Measurements from ENCODE around the gene CYBC1.

DNA sequence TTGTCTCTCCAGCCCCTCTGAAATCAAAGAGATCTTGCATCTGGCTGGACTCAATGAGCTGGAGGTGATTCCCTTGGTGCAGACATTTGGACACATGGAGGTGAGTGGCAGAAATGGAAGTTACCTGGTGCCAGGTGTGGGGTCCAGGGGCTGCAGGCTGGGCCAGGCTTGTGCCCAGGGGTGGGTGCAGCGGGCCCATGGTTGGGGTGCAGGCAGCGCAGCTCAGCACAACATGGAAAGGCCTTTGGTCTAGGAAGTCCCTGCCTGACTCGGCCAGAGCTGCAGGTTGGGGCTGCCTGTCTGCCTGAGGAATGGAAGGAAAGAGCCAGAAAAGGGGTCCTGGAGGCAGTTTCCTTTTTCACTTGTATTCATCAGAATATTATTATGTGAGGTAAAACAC lies 22.0 kb downstream of the CYBC1 start:
- TF ChIP-seq CTCF (tag by site-specific recombination; IDR thresholded peaks at IDR 0.05): no peak
- TF ChIP-seq ZNF274 (IDR thresholded peaks at IDR 0.05; ENCODE audit: low read length): no peak
- no peak for TF ChIP-seq ZNF274 (tag by site-specific recombination; IDR thresholded peaks at IDR 0.05; ENCODE audit: borderline replicate concordance)
- no peak for TF ChIP-seq ZFP3 (tag by site-specific recombination; IDR thresholded peaks at IDR 0.05; ENCODE audit: low read depth)
- TF ChIP-seq ZNF626 (tag by site-specific recombination; IDR thresholded peaks at IDR 0.05): no peak
- no peak for TF ChIP-seq ZBTB17 (tag by site-specific recombination; IDR thresholded peaks at IDR 0.05)
- TF ChIP-seq ZNF76 (tag by site-specific recombination; IDR thresholded peaks at IDR 0.05; ENCODE audit: borderline replicate concordance, low read depth): no peak
- TF ChIP-seq, protein P1, sequence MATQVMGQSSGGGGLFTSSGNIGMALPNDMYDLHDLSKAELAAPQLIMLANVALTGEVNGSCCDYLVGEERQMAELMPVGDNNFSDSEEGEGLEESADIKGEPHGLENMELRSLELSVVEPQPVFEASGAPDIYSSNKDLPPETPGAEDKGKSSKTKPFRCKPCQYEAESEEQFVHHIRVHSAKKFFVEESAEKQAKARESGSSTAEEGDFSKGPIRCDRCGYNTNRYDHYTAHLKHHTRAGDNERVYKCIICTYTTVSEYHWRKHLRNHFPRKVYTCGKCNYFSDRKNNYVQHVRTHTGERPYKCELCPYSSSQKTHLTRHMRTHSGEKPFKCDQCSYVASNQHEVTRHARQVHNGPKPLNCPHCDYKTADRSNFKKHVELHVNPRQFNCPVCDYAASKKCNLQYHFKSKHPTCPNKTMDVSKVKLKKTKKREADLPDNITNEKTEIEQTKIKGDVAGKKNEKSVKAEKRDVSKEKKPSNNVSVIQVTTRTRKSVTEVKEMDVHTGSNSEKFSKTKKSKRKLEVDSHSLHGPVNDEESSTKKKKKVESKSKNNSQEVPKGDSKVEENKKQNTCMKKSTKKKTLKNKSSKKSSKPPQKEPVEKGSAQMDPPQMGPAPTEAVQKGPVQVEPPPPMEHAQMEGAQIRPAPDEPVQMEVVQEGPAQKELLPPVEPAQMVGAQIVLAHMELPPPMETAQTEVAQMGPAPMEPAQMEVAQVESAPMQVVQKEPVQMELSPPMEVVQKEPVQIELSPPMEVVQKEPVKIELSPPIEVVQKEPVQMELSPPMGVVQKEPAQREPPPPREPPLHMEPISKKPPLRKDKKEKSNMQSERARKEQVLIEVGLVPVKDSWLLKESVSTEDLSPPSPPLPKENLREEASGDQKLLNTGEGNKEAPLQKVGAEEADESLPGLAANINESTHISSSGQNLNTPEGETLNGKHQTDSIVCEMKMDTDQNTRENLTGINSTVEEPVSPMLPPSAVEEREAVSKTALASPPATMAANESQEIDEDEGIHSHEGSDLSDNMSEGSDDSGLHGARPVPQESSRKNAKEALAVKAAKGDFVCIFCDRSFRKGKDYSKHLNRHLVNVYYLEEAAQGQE (tag by site-specific recombination; IDR thresholded peaks at IDR 0.05): no peak
- TF ChIP-seq KLF1 (tag by site-specific recombination; IDR thresholded peaks at IDR 0.05): no peak
- no peak for TF ChIP-seq TCF7L2 (IDR thresholded peaks at IDR 0.05; ENCODE audit: borderline replicate concordance, low read depth, low read length)
- TF ChIP-seq ZSCAN4 (tag by site-specific recombination; IDR thresholded peaks at IDR 0.05): no peak
